ENCODE measurements around the gene FALEC.

DNA sequence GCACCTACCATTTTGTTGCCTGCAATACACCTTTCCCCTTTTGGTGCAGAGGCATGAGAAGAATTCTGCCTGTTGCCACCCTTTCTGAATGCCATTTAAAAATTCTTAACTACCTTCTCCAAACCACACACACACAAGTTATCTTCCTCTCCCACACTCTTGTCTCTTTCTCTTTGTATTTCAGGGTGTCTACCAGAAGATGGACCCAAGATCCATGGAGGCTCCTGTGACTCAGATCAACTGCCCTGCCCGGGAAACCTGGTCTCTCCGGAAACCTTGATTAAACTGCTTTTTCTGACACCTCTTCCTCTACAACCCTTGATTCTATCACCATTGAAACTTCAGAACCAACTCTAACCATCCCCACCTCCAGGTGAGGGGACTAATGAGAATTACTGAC is 30.7 kb upstream of the FALEC start:
- TF ChIP-seq, protein P1, sequence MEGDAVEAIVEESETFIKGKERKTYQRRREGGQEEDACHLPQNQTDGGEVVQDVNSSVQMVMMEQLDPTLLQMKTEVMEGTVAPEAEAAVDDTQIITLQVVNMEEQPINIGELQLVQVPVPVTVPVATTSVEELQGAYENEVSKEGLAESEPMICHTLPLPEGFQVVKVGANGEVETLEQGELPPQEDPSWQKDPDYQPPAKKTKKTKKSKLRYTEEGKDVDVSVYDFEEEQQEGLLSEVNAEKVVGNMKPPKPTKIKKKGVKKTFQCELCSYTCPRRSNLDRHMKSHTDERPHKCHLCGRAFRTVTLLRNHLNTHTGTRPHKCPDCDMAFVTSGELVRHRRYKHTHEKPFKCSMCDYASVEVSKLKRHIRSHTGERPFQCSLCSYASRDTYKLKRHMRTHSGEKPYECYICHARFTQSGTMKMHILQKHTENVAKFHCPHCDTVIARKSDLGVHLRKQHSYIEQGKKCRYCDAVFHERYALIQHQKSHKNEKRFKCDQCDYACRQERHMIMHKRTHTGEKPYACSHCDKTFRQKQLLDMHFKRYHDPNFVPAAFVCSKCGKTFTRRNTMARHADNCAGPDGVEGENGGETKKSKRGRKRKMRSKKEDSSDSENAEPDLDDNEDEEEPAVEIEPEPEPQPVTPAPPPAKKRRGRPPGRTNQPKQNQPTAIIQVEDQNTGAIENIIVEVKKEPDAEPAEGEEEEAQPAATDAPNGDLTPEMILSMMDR (IDR thresholded peaks at IDR 0.05) = no peak
- no peak for TF ChIP-seq POLR2A (IDR thresholded peaks at IDR 0.05)

All from uterus (tissue), 2 donors.